ENCODE data around the gene DCST1.
A peak's percentile ranks its signal among the peaks of the same experiment; 100 is the strongest.

Gene DCST1

GRCh38 chr1:155003227-155003765, 30.3 kb upstream of the DCST1 start:
- H3K23ac ChIP-seq (ENCODE audit: low read length): no peak overlapping the region
- peak overlapping the region; percentile 98 for H3K4ac ChIP-seq (ENCODE audit: low read depth, low read length)
- peak overlapping the region; percentile 93 for H3K4me3 ChIP-seq (ENCODE audit: low read depth, low read length)
- H3K79me1 ChIP-seq (ENCODE audit: low read length): peaks cover 36% of the 10 kb centered on the region
- no peaks in the 10 kb centered on the region for H3K9me3 ChIP-seq (ENCODE audit: insufficient read depth, low read depth, low read length)
- peak overlapping the region; percentile 89 for H3K27ac ChIP-seq (ENCODE audit: low read depth, low read length)
- H4K91ac ChIP-seq (ENCODE audit: low read depth, low read length): peak overlapping the region; percentile 97
- no peaks in the 10 kb centered on the region for H3K27me3 ChIP-seq (ENCODE audit: insufficient read depth, low read length)
- peak overlapping the region; percentile 1 for H2BK12ac ChIP-seq (ENCODE audit: low read length)
- H3K36me3 ChIP-seq (ENCODE audit: control insufficient read depth in 1 of 2, insufficient read depth in 2 of 2, low read length in 2 of 2): peaks cover 0 to 7% of the 10 kb centered on the region in 2 experiments
- peaks cover 20 to 24% of the 10 kb centered on the region in 2 experiments for H3K4me1 ChIP-seq (ENCODE audit: control insufficient read depth in 1 of 2, insufficient read depth in 2 of 2, low read length in 2 of 2)
- no CpG with 5 or more reads among the region's 37 CpGs for WGBS (ENCODE audit: extremely low coverage, insufficient coverage, insufficient read length)
- H3K18ac ChIP-seq (ENCODE audit: low read length): peak overlapping the region; percentile 97
- peak overlapping the region; percentile 95 for H3K4me2 ChIP-seq (ENCODE audit: low read length)
- H4K12ac ChIP-seq (ENCODE audit: low read depth, low read length): peak overlapping the region; percentile 86
- peak overlapping the region; percentile 96 for H2AK5ac ChIP-seq (ENCODE audit: low read length)
- peak overlapping the region; percentile 44 for H3K9ac ChIP-seq (ENCODE audit: low read length)
- peak overlapping the region; percentile 98 for H3K14ac ChIP-seq (ENCODE audit: low read length)
- DNase-seq: no peak
- peak overlapping the region; percentile 90 for H4K8ac ChIP-seq (ENCODE audit: low read depth, low read length)
- H2AFZ ChIP-seq (ENCODE audit: insufficient read depth, low read length, poor library complexity): peak overlapping the region; percentile 66
- H3K79me2 ChIP-seq (ENCODE audit: control insufficient read depth, insufficient read depth, low read length, poor library complexity): peaks cover 18% of the 10 kb centered on the region
- peak overlapping the region; percentile 96 for H2BK120ac ChIP-seq (ENCODE audit: insufficient read depth, low read length, poor library complexity)
- H2BK5ac ChIP-seq (ENCODE audit: low read depth, low read length, poor library complexity): peak overlapping the region; percentile 95

- Histone ChIP-seq H3K4me3 (ENCODE audit: low read depth, low read length) (peak overlapping the region; percentile 93), H2AK5ac (ENCODE audit: low read length) (peak overlapping the region; percentile 9), H2BK12ac (ENCODE audit: low read length) (peak overlapping the region; percentile 1), H4K8ac (ENCODE audit: low read depth, low read length) (peak overlapping the region; percentile 23), H3K4me2 (ENCODE audit: low read length) (peak overlapping the region; percentile 95), H3K79me1 (ENCODE audit: low read length) (peaks cover 36% of the 10 kb centered on the region), H3K27me3 (ENCODE audit: insufficient read depth, low read length) (no peaks in the 10 kb centered on the region), H4K12ac (ENCODE audit: low read depth, low read length) (peak overlapping the region; percentile 2), H3K4me1 (ENCODE audit: control insufficient read depth in 1 of 2, insufficient read depth in 2 of 2, low read length in 2 of 2) (peaks cover 22 to 28% of the 10 kb centered on the region in 2 experiments), H3K4ac (ENCODE audit: low read depth, low read length) (peak overlapping the region; percentile 98), H2BK5ac (ENCODE audit: low read depth, low read length, poor library complexity) (peak overlapping the region; percentile 95), H3K14ac (ENCODE audit: low read length) (peak overlapping the region; percentile 69), H3K79me2 (ENCODE audit: control insufficient read depth, insufficient read depth, low read length, poor library complexity) (peaks cover 18% of the 10 kb centered on the region), H3K9me3 (ENCODE audit: insufficient read depth, low read depth, low read length) (no peaks in the 10 kb centered on the region), H3K27ac (ENCODE audit: low read depth, low read length) (peak overlapping the region; percentile 89), H4K91ac (ENCODE audit: low read depth, low read length) (peak overlapping the region; percentile 97), H3K18ac (ENCODE audit: low read length) (peak overlapping the region; percentile 73), H3K23ac (ENCODE audit: low read length) (no peak overlapping the region), H3K36me3 (ENCODE audit: control insufficient read depth in 1 of 2, insufficient read depth in 2 of 2, low read length in 2 of 2) (peaks cover 0 to 7% of the 10 kb centered on the region in 2 experiments), H2AFZ (ENCODE audit: insufficient read depth, low read length, poor library complexity) (peak overlapping the region; percentile 26), H2BK120ac (ENCODE audit: insufficient read depth, low read length, poor library complexity) (peak overlapping the region; percentile 96), H3K9ac (ENCODE audit: low read length) (peak overlapping the region; percentile 44)
- WGBS (ENCODE audit: extremely low coverage, insufficient coverage, insufficient read length): no CpG with 5 or more reads among the region's 34 CpGs
- DNase-seq: no peak
Observed at GRCh38 chr1:155003766-155004351, 29.8 kb upstream of the DCST1 start.

- H3K18ac ChIP-seq (ENCODE audit: low read length): peak overlapping the region; percentile 73
- peak overlapping the region; percentile 51 for H2BK12ac ChIP-seq (ENCODE audit: low read length)
- H3K9ac ChIP-seq (ENCODE audit: low read length): no peak overlapping the region
- H4K91ac ChIP-seq (ENCODE audit: low read depth, low read length): peak overlapping the region; percentile 97
- no CpG with 5 or more reads among the region's 5 CpGs for WGBS (ENCODE audit: extremely low coverage, insufficient coverage, insufficient read length)
- DNase-seq: no peak
- peak overlapping the region; percentile 7 for H4K8ac ChIP-seq (ENCODE audit: low read depth, low read length)
- no peaks in the 10 kb centered on the region for H3K27me3 ChIP-seq (ENCODE audit: insufficient read depth, low read length)
- peaks cover 22% of the 10 kb centered on the region for H3K79me2 ChIP-seq (ENCODE audit: control insufficient read depth, insufficient read depth, low read length, poor library complexity)
- peaks cover 21 to 27% of the 10 kb centered on the region in 2 experiments for H3K4me1 ChIP-seq (ENCODE audit: control insufficient read depth in 1 of 2, insufficient read depth in 2 of 2, low read length in 2 of 2)
- H2AFZ ChIP-seq (ENCODE audit: insufficient read depth, low read length, poor library complexity): peak overlapping the region; percentile 26
- H2AK5ac ChIP-seq (ENCODE audit: low read length): peak overlapping the region; percentile 44
- peak overlapping the region; percentile 34 for H4K12ac ChIP-seq (ENCODE audit: low read depth, low read length)
- H3K36me3 ChIP-seq (ENCODE audit: control insufficient read depth in 1 of 2, insufficient read depth in 2 of 2, low read length in 2 of 2): peaks cover 0 to 7% of the 10 kb centered on the region in 2 experiments
- H2BK120ac ChIP-seq (ENCODE audit: insufficient read depth, low read length, poor library complexity): peak overlapping the region; percentile 55
- H2BK5ac ChIP-seq (ENCODE audit: low read depth, low read length, poor library complexity): peak overlapping the region; percentile 1
- H3K23ac ChIP-seq (ENCODE audit: low read length): peak overlapping the region; percentile 23
- peaks cover 36% of the 10 kb centered on the region for H3K79me1 ChIP-seq (ENCODE audit: low read length)
- peak overlapping the region; percentile 20 for H3K27ac ChIP-seq (ENCODE audit: low read depth, low read length)
- H3K4me3 ChIP-seq (ENCODE audit: low read depth, low read length): peak overlapping the region; percentile 93
- H3K4ac ChIP-seq (ENCODE audit: low read depth, low read length): peak overlapping the region; percentile 8
- no peaks in the 10 kb centered on the region for H3K9me3 ChIP-seq (ENCODE audit: insufficient read depth, low read depth, low read length)
- peak overlapping the region; percentile 69 for H3K14ac ChIP-seq (ENCODE audit: low read length)
- peak overlapping the region; percentile 95 for H3K4me2 ChIP-seq (ENCODE audit: low read length)
Observed at GRCh38 chr1:155004352-155005075, 29.1 kb upstream of the DCST1 start.

GRCh38 chr1:155005076-155006011, 28.3 kb upstream of the DCST1 start:
- no peak for DNase-seq
- Histone ChIP-seq H4K8ac (ENCODE audit: low read depth, low read length) (no peak overlapping the region), H3K79me2 (ENCODE audit: control insufficient read depth, insufficient read depth, low read length, poor library complexity) (peaks cover 20% of the 10 kb centered on the region), H2BK120ac (ENCODE audit: insufficient read depth, low read length, poor library complexity) (no peak overlapping the region), H4K91ac (ENCODE audit: low read depth, low read length) (no peak overlapping the region), H3K4ac (ENCODE audit: low read depth, low read length) (peak overlapping the region; percentile 60), H3K27me3 (ENCODE audit: insufficient read depth, low read length) (no peaks in the 10 kb centered on the region), H2AK5ac (ENCODE audit: low read length) (no peak overlapping the region), H3K4me3 (ENCODE audit: low read depth, low read length) (no peak overlapping the region), H3K9ac (ENCODE audit: low read length) (no peak overlapping the region), H2BK5ac (ENCODE audit: low read depth, low read length, poor library complexity) (no peak overlapping the region), H3K27ac (ENCODE audit: low read depth, low read length) (no peak overlapping the region), H3K79me1 (ENCODE audit: low read length) (peaks cover 31% of the 10 kb centered on the region), H2BK12ac (ENCODE audit: low read length) (no peak overlapping the region), H3K14ac (ENCODE audit: low read length) (no peak overlapping the region), H3K4me1 (ENCODE audit: control insufficient read depth in 1 of 2, insufficient read depth in 2 of 2, low read length in 2 of 2) (peaks cover 15 to 20% of the 10 kb centered on the region in 2 experiments), H3K18ac (ENCODE audit: low read length) (no peak overlapping the region), H4K12ac (ENCODE audit: low read depth, low read length) (no peak overlapping the region), H3K9me3 (ENCODE audit: insufficient read depth, low read depth, low read length) (no peaks in the 10 kb centered on the region), H3K36me3 (ENCODE audit: control insufficient read depth in 1 of 2, insufficient read depth in 2 of 2, low read length in 2 of 2) (peaks cover 0 to 7% of the 10 kb centered on the region in 2 experiments), H3K4me2 (ENCODE audit: low read length) (no peak overlapping the region), H3K23ac (ENCODE audit: low read length) (no peak overlapping the region), H2AFZ (ENCODE audit: insufficient read depth, low read length, poor library complexity) (no peak overlapping the region)
- no CpG with 5 or more reads among the region's 17 CpGs for WGBS (ENCODE audit: extremely low coverage, insufficient coverage, insufficient read length)
